BJ (cell line): ENCODE measurements around the gene TBX6. TPM values are rescaled to one million over a fixed set of nuclear protein-coding genes. Genes with fewer than 3 reads are reported as not detected.

Source experiments
- CTCF ChIA-PET: fragments of 350-600 bp; formaldehyde crosslinking; extraction: SDS; loops from one replicate; lab custom pipeline; 2021; ENCODE audit warnings: antibody characterized with exemption, inconsistent platforms; lab: Yijun Ruan, JAX
- POLR2A ChIA-PET: fragments of 300-600 bp; sonication (Branson Sonifier 250); formaldehyde crosslinking; extraction: SDS; loops from one replicate; lab custom pipeline; 2021; ENCODE audit warnings: antibody characterized with exemption; lab: Charles Lee
- DNase-seq: peaks from one replicate; pipeline ENCODE4 v3.0.0-alpha.2; 2011; ENCODE audit warnings: low read depth
- H3K27me3 ChIP-seq: 2 replicates; pipeline ENCODE4 v1.6.0; 2011; ENCODE audit warnings: low read length; ENCODE audit not compliant: control insufficient read depth, insufficient read depth
- H3K36me3 ChIP-seq: 2 replicates; pipeline ENCODE4 v1.5.1; 2011; ENCODE audit warnings: low read length; ENCODE audit not compliant: control insufficient read depth, insufficient read depth
- H3K4me3 ChIP-seq: 2 replicates; pipeline ENCODE4 v1.5.1; 2011; ENCODE audit warnings: low read depth, mild to moderate bottlenecking, control low read depth, low read length
- polyA plus RNA-seq: library from polyadenylated mRNA; depleted of rRNA; stranded (reverse); fragments of >200 nt; gene quantifications from 2 replicates; pipeline ENCODE4 v1.2.3, GENCODE V29; 2011
- TF ChIP-seq, protein P1 (sequence below): IDR thresholded peaks from 2 replicates; pipeline ENCODE4 v1.5.1; 2011; ENCODE audit warnings: low read depth, mild to moderate bottlenecking, control low read depth, inconsistent platforms, low read length, moderate library complexity; ENCODE audit not compliant: insufficient read depth

The TBX6 gene
- polyA plus RNA-seq, 1 experiment, result 0.04 TPM

DNA sequence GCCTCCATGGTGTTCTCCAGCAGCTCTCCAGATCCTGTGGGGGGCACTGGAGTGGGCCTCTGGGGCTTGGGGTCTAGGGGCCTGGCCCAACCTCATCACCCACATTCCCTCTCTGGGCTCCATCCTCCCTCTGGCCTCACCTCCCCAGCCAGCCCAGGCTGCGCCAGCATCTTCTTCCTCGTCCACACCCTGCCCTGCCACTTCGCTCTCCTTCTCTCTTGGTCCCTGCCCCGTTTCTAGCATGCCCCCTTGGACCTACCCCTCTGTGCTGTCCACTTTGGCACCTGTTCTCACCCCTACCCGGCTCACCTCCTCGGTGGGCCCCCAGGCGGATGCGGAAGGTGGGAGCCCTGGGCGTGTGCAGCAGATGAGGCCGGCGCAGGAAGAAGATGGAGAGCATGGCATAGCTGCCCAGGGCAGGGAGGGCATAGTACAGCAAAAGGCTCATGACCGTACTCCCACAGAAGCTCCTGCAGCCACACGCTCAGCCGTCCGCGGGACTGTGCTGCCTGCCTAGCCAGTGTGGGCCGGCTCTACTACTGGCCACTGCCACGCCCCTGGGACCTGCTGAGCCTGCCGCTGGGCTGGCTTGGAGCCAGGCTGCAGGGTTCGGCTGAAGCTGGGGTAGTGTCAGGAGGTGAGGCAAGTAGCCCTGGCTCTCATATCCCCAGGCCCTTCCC is 21.4 kb upstream of the TBX6 start, which contains the start of gene GDPD3:
Gene GDPD3 (minus strand): TSS at position 507 of the 680 bp plus-strand sequence. CDS start 59 bp downstream, at position 448.
- H3K27me3 ChIP-seq, result no peaks in the 10 kb centered on the region
- H3K36me3 ChIP-seq, result peaks cover 24% of the 10 kb centered on the region
- ChIA-PET CTCF (interaction anchor here (0.6 to 4.6 kb wide), 12 partner anchors 8 to 296 kb away, joined by 3 to 25 read pairs (median 6); partner anchors contain the start of genes MAPK3, TBX6 and ZNF771), POLR2A (no interaction called here)
- no peak for DNase-seq
- H3K4me3 ChIP-seq, result no peak within 1 kb of the TSS
- TF ChIP-seq, protein P1, sequence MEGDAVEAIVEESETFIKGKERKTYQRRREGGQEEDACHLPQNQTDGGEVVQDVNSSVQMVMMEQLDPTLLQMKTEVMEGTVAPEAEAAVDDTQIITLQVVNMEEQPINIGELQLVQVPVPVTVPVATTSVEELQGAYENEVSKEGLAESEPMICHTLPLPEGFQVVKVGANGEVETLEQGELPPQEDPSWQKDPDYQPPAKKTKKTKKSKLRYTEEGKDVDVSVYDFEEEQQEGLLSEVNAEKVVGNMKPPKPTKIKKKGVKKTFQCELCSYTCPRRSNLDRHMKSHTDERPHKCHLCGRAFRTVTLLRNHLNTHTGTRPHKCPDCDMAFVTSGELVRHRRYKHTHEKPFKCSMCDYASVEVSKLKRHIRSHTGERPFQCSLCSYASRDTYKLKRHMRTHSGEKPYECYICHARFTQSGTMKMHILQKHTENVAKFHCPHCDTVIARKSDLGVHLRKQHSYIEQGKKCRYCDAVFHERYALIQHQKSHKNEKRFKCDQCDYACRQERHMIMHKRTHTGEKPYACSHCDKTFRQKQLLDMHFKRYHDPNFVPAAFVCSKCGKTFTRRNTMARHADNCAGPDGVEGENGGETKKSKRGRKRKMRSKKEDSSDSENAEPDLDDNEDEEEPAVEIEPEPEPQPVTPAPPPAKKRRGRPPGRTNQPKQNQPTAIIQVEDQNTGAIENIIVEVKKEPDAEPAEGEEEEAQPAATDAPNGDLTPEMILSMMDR, result no peak

DNA sequence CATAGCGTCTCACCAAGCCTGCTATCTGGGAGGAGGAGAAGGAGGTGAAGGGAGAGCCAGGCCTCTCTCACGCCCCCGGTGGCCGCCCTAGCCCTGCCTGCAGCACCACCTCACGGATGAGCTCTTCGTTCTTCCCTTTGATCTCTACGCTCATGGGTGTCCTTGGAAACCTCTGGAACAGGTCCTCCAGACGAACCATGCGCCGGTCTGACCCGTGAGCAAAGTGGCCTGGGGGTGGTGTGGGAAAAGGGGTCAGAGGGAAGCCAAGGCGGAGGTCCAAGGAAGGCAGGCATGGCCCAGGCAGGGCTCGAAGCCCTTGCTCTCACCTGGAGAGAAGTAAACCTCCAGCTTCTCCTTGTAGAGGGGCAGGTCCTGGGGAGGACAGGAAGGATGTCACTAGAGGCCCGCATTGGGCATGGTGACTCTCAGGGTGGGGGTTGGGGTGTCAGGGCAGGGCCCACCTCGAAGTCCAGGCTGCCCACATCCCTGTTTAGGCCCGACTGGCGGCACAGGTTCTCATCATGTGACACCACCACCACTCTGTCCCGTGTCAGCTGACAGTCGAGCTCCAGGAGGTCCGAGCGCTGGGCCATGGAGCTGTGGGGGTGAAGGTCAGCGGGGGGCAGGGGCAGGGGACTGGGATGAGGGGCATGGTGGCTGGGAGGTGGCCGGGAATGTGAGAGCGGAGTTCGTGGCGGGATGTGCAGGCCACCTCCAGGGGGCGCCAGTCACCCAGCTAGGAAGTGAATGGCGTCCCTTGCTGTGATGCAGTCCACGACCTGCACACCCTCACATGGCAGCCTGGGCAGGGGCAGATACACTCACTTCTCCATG is 20.7 kb upstream of the TBX6 start:
- POLR2A ChIA-PET, result interaction anchor here (0.6 kb wide), 1 partner anchor 68 kb away, joined by 15 read pairs; no protein-coding TSS in a partner anchor

DNA sequence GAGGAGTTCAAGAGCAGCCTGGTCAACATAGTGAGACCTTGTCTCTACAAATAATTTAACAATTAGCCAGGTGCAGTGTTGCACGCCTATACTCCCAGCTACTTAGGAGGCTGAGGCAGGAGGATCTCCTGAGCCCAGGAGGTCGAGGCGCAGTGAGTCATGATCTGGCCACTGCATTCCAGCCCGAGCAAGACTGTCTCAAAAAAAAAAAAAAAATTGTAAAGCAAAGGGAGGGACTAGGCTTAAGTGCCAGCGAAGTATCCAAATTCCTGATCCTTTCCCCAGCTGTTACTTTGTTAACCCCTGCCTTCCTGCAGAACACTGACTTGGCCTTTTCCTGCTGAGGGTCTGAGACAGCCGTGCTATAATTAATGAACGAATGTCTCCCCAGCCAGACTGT is 18.9 kb upstream of the TBX6 start:
- DNase-seq, result no peak
- H3K27me3 ChIP-seq, result no peaks in the 10 kb centered on the region
- TF ChIP-seq, protein P1, result no peak
- ChIA-PET CTCF (interaction anchor here (1.6 to 4.6 kb wide), 3 partner anchors 14 to 19 kb away, joined by 5 to 21 read pairs (median 16); partner anchors contain the start of genes MAPK3, TBX6 and YPEL3), POLR2A (no interaction called here)
- H3K36me3 ChIP-seq, result peaks cover 19% of the 10 kb centered on the region
- H3K4me3 ChIP-seq, result no peak overlapping the region

More for the DNA sequence above, 20.7 kb upstream of the TBX6 start:
- no peak for DNase-seq
- Histone ChIP-seq H3K27me3 (no peaks in the 10 kb centered on the region), H3K36me3 (peaks cover 22% of the 10 kb centered on the region), H3K4me3 (no peak overlapping the region)
- TF ChIP-seq, protein P1, result peak; percentile 74
- CTCF ChIA-PET, result interaction anchor here (0.6 to 4.6 kb wide), 15 partner anchors 9 to 297 kb away, joined by 3 to 25 read pairs (median 5); partner anchors contain the start of genes MAPK3, TBX6, YPEL3 and ZNF771

GRCh38 chr16:30108059-30108850 is 16.5 kb upstream of the TBX6 start:
- peaks cover 15% of the 10 kb centered on the region for H3K36me3 ChIP-seq
- H3K4me3 ChIP-seq, result no peak overlapping the region
- TF ChIP-seq, protein P1, result no peak
- CTCF ChIA-PET, result no interaction called here
- POLR2A ChIA-PET, result no interaction called here
- DNase-seq, result no peak
- no peaks in the 10 kb centered on the region for H3K27me3 ChIP-seq
